Adrenal gland (tissue), 12 donors: ENCODE measurements around the gene MACROH2A1. TPM values are rescaled to one million over a fixed set of nuclear protein-coding genes. Genes with fewer than 3 reads are reported as not detected.

Source experiments
- DNase-seq, 7 donors: peaks; one replicate each; pipeline ENCODE4 v3.0.0-alpha.2; 2019 to 2020
- H3K27ac ChIP-seq, 5 donors: fragments of 200-600 bp; sonication (generic) in 4 of 5; 1 replicate in 3 of 5; 2 replicates in 2 of 5; pipeline versions ENCODE4 v1.5.1 to v1.8.0; 2016 to 2020; ENCODE audit warnings: mild to moderate bottlenecking in 1 of 5
- H3K27me3 ChIP-seq: fragments of 200-600 bp; 2 replicates; pipeline ENCODE4 v1.8.0; 2021
- H3K36me3 ChIP-seq, 2 donors: fragments of 200-600 bp; replicated peaks in 1 of 2; 1 replicate in 1 of 2; 2 replicates in 1 of 2; pipeline versions ENCODE4 v1.5.1 to v1.8.0; 2018 to 2022
- H3K4me1 ChIP-seq, 2 donors: fragments of 200-600 bp; replicated peaks in 1 of 2; 1 replicate in 1 of 2; 2 replicates in 1 of 2; pipeline versions ENCODE4 v1.5.1 to v1.8.0; 2018 to 2021
- H3K4me3 ChIP-seq, 4 donors: fragments of 200-600 bp; sonication (generic) in 3 of 4; one replicate each; pipeline ENCODE4 v1.5.1; 2016 to 2018
- H3K9me3 ChIP-seq, 3 donors: fragments of 200-600 bp; sonication (generic) in 1 of 3; replicated peaks in 1 of 3; 1 replicate in 2 of 3; 2 replicates in 1 of 3; pipeline versions ENCODE4 v1.5.1 to v1.8.0; 2016 to 2021
- CTCF ChIP-seq, 6 experiments: fragments of 450-650 bp in 4 of 6; fragments of 200-600 bp in 2 of 6; sonication (generic) in 1 of 6; IDR thresholded peaks; 1 replicate in 5 of 6; 2 replicates in 1 of 6; pipeline versions ENCODE4 v1.5.1 to v1.8.0; 2016 to 2021; ENCODE audit warnings: antibody characterized with exemption in 6 of 6, mild to moderate bottlenecking in 2 of 6, moderate library complexity in 1 of 6
- POLR2A ChIP-seq, 2 donors: fragments of 450-650 bp; IDR thresholded peaks; one replicate each; pipeline ENCODE4 v1.6.1; 2017; ENCODE audit warnings: antibody characterized with exemption in 2 of 2, mild to moderate bottlenecking in 2 of 2, moderate library complexity in 1 of 2
- WGBS, 4 donors: extraction: QIAGEN DNeasy Blood & Tissue Kit in 2 of 4; methylation state at CpG; one replicate each; pipeline versions ENCODE4 v1.1.5 to v1.1.7; 2013 to 2017; 5-methylcytosine and 5-hydroxymethylcytosine counted together
- intact Hi-C, 2 donors: fragments of 100-400 bp; cut with DNase I; formaldehyde crosslinking; loops; one replicate each; pipeline versions ENCODE4 v1.14.1 to v1.15.0; 2022 to 2023
- polyA plus RNA-seq, 3 donors: library from polyadenylated mRNA; stranded (reverse); fragments of 200-250 nt in 2 of 3; fragments of 350-450 nt in 1 of 3; fragmentation: Illumina TruSeq in 1 of 3; extraction: RNeasy Lipid Tissue Mini Kit (QIAGEN cat#74804) in 1 of 3; gene quantifications; one replicate each; pipeline ENCODE4 v1.2.3, GENCODE V29; 2013 to 2014
- total RNA-seq, 9 donors: library from RNA; depleted of rRNA in 4 of 9; stranded (reverse); fragments of >200 nt in 4 of 9; fragments of 120-200 nt in 1 of 9; fragmentation: NEBNext Ultra II Directional in 1 of 9; extraction: Animal tissue kit (Norgen Biotek cat#: 25700) in 1 of 9; gene quantifications; one replicate each; pipeline versions ENCODE4 v1.1.0 to v1.2.4, GENCODE V29; 2013 to 2023
- donor health status: healthy with polysubstance abuse.
- donor health status: Bipolar disorder and iron deficiency.
- donor health status: DM: yes; HTN: yes; CAD: no.
- donor health status: DM: no; HTN: no; CAD: no.
- donor health status: DM: no; HTN: no; CAD: no.
- donor health status: DM: yes; HTN: yes; CAD: no.

Gene MACROH2A1
- total and polyA plus RNA-seq, 12 donors: 77.2 to 241 (median 144) TPM

- Histone ChIP-seq H3K27me3 (no peaks in the 10 kb centered on the region), H3K9me3 (no peaks in the 10 kb centered on the region), H3K4me3 (no peak overlapping the region), H3K4me1 (no peaks in the 10 kb centered on the region), H3K36me3 (no peaks in the 10 kb centered on the region), H3K27ac (no peak overlapping the region)
- DNase-seq: no peak
- 84 to 94% (median 90%) methylated on average over 8 to 17 of the region's 17 CpGs for WGBS, 4 donors
- intact Hi-C loops: loop anchor here in 1 of 2 donors (10.0 kb wide), 2 partner anchors 130 to 290 kb away; partner anchors contain the start of gene PITX1
- TF ChIP-seq CTCF (IDR thresholded peaks at IDR 0.05) (no peak), POLR2A (IDR thresholded peaks at IDR 0.05) (no peak)
These were observed 74.0 kb downstream of the MACROH2A1 start for GRCh38 chr5:135324897-135325650.

GRCh38 chr5:135324160-135324559 lies 74.9 kb downstream of the MACROH2A1 start:
- intact Hi-C loops: loop anchor here in 1 of 2 donors (10.0 kb wide), 2 partner anchors 129 to 289 kb away; partner anchors contain the start of gene PITX1
- WGBS, 4 donors: 89 to 94% (median 93%) methylated on average over 8 of the region's 8 CpGs; no CpG with 5 or more reads in 1 of the 4 donors
- no peak for TF ChIP-seq CTCF (IDR thresholded peaks at IDR 0.05)
- no peak for TF ChIP-seq POLR2A (IDR thresholded peaks at IDR 0.05)

GRCh38 chr5:135323701-135324132 lies 75.3 kb downstream of the MACROH2A1 start:
- TF ChIP-seq CTCF (IDR thresholded peaks at IDR 0.05) (no peak), POLR2A (IDR thresholded peaks at IDR 0.05) (no peak)
- Histone ChIP-seq H3K9me3 (no peaks in the 10 kb centered on the region), H3K36me3 (no peaks in the 10 kb centered on the region), H3K27me3 (no peaks in the 10 kb centered on the region), H3K4me1 (no peaks in the 10 kb centered on the region), H3K4me3 (no peak overlapping the region), H3K27ac (no peak overlapping the region)
- intact Hi-C loops: loop anchor here in 1 of 2 donors (10.0 kb wide), 2 partner anchors 129 to 289 kb away; partner anchors contain the start of gene PITX1
- 92 to 95% (median 93%) methylated on average over 8 of the region's 8 CpGs for WGBS, 4 donors
- DNase-seq: no peak

More at GRCh38 chr5:135324160-135324559, 74.9 kb downstream of the MACROH2A1 start:
- Histone ChIP-seq H3K36me3 (no peaks in the 10 kb centered on the region), H3K9me3 (no peaks in the 10 kb centered on the region), H3K4me3 (no peak overlapping the region), H3K27ac (no peak overlapping the region), H3K4me1 (no peaks in the 10 kb centered on the region), H3K27me3 (no peaks in the 10 kb centered on the region)
- no peak for DNase-seq

GRCh38 chr5:135323227-135323626 lies 75.8 kb downstream of the MACROH2A1 start:
- Histone ChIP-seq H3K4me3 (no peak overlapping the region), H3K27ac (no peak overlapping the region), H3K4me1 (no peaks in the 10 kb centered on the region), H3K9me3 (no peaks in the 10 kb centered on the region), H3K27me3 (no peaks in the 10 kb centered on the region), H3K36me3 (no peaks in the 10 kb centered on the region)
- TF ChIP-seq POLR2A (IDR thresholded peaks at IDR 0.05) (no peak), CTCF (IDR thresholded peaks at IDR 0.05) (no peak)
- 84 to 93% (median 89%) methylated on average over 6 to 8 of the region's 8 CpGs for WGBS, 4 donors
- intact Hi-C loops: loop anchor here in 1 of 2 donors (10.0 kb wide), 2 partner anchors 128 to 288 kb away; partner anchors contain the start of gene PITX1
- DNase-seq: peak in 1 of 7 donors; percentile 33
